GM12874 (cell line): Measurements from ENCODE around the gene CTRB1.
A peak's percentile ranks its signal among the peaks of the same experiment; 100 is the strongest.

Source experiments
- CTCF ChIP-seq: IDR thresholded peaks from 2 replicates; pipeline ENCODE4 v1.5.1; 2011; ENCODE audit warnings: low read depth, mild to moderate bottlenecking, control low read depth, low read length, moderate library complexity; ENCODE audit not compliant: insufficient read depth

The CTRB1 gene

GRCh38 chr16:75250089-75250808 is 31.5 kb downstream of the CTRB1 start:
- no peak for TF ChIP-seq CTCF

GRCh38 chr16:75250809-75251279 is 32.1 kb downstream of the CTRB1 start:
- TF ChIP-seq CTCF: no peak

- peak; percentile 27; the same call in 1 of the 2 replicates for TF ChIP-seq CTCF
Observed at GRCh38 chr16:75251280-75252048, 32.7 kb downstream of the CTRB1 start, which contains the start of gene BCAR1. Gene BCAR1 (minus strand): TSS chr16:75251624. CDS start chr16:75251482, 142 bp downstream.

- TF ChIP-seq CTCF: no peak
Observed at GRCh38 chr16:75252049-75252864, 33.5 kb downstream of the CTRB1 start.

GRCh38 chr16:75252946-75253911 is 34.4 kb downstream of the CTRB1 start:
- TF ChIP-seq CTCF: no peak

- TF ChIP-seq CTCF: no peak
Observed at GRCh38 chr16:75254359-75254837, 35.6 kb downstream of the CTRB1 start.
